Pancreas (tissue), 10 donors: ENCODE data around the gene MACROD2. TPM values are rescaled to one million over a fixed set of nuclear protein-coding genes. Genes with fewer than 3 reads are reported as not detected.
"Not testable (repeated sequence)": the region's sequence is repeated elsewhere in the genome, so short reads cannot be mapped to it uniquely, and the experiment has no call there.

Source experiments
- ATAC-seq, 4 donors: fragments of 200-7000 bp; cut with Tn5 transposase; one replicate each; pipeline versions ENCODE4 v1.8.0 to v1.9.1; 2020; ENCODE audit warnings: mild to moderate bottlenecking in 4 of 4, moderate library complexity in 4 of 4
- DNase-seq, 6 donors: peaks; one replicate each; pipeline ENCODE4 v3.0.0-alpha.2; 2020
- FAIRE-seq: peaks from 2 replicates; lab custom pipeline; 2012; peaks lifted over from hg19 to GRCh38; lab: Jason Lieb, UNC
- H3K27ac ChIP-seq, 4 donors: fragments of 200-600 bp; sonication (generic); 1 replicate in 3 of 4; 2 replicates in 1 of 4; pipeline versions ENCODE4 v1.5.0 to v1.8.0; 2020
- H3K27me3 ChIP-seq, 4 donors: fragments of 200-600 bp; one replicate each; pipeline ENCODE4 v1.8.0; 2021
- H3K36me3 ChIP-seq, 3 donors: fragments of 200-600 bp; sonication (generic) in 1 of 3; one replicate each; pipeline versions ENCODE4 v1.5.0 to v1.8.0; 2020 to 2021
- H3K4me1 ChIP-seq, 3 donors: fragments of 200-600 bp; one replicate each; pipeline ENCODE4 v1.8.0; 2021
- H3K4me3 ChIP-seq, 4 donors: fragments of 200-600 bp; sonication (generic) in 2 of 4; one replicate each; pipeline versions ENCODE4 v1.5.0 to v1.8.0; 2020 to 2021
- H3K9me3 ChIP-seq, 4 donors: fragments of 200-600 bp; one replicate each; pipeline ENCODE4 v1.8.0; 2021
- WGBS, 2 donors: extraction: QIAGEN DNeasy Blood & Tissue Kit; methylation state at CpG; one replicate each; pipeline ENCODE4 v1.1.7; 2013; 5-methylcytosine and 5-hydroxymethylcytosine counted together
- intact Hi-C, 3 donors: fragments of 100-400 bp; cut with DNase I; formaldehyde crosslinking; loops; one replicate each; pipeline versions ENCODE4 v1.11.1 to v1.14.2; 2022
- polyA plus RNA-seq, 2 donors: library from polyadenylated mRNA; stranded (reverse); fragments of 200-250 nt; gene quantifications; one replicate each; pipeline ENCODE4 v1.2.3, GENCODE V29; 2013
- total RNA-seq, 6 donors: library from RNA; stranded (reverse); fragmentation: NEBNext Ultra II Directional in 4 of 6; extraction: Animal tissue kit (Norgen Biotek cat#: 25700) in 4 of 6; gene quantifications; one replicate each; pipeline versions ENCODE4 v1.2.1 to v1.2.4, GENCODE V29; 2021 to 2023
- TF ChIP-seq, protein P1 (sequence below), 4 donors: fragments of 200-600 bp; sonication (generic) in 3 of 4; IDR thresholded peaks; one replicate each; pipeline versions ENCODE4 v1.5.0 to v1.8.0; 2021; ENCODE audit warnings: antibody characterized with exemption in 4 of 4
- donor health status: healthy with polysubstance abuse.
- donor health status: DM: no; HTN: no; CAD: no; lungs with moderate emphysema.
- donor health status: DM: no; HTN: no; CAD: no.
- donor health status: control.
- donor health status: control.
- donor health status: Bipolar disorder and iron deficiency.
- donor health status: DM: yes; HTN: yes; CAD: no.
- donor health status: DM: no; HTN: no; CAD: no.
- donor health status: DM: no; HTN: no; CAD: no.
- donor health status: DM: yes; HTN: yes; CAD: no.

Gene MACROD2
- total and polyA plus RNA-seq, 8 donors, result 1.7 to 4.9 (median 2.7) TPM

- Histone ChIP-seq H3K4me3 (no peak overlapping the region), H3K4me1 (no peaks in the 10 kb centered on the region), H3K27me3 (no peaks in the 10 kb centered on the region), H3K9me3 (no peaks in the 10 kb centered on the region), H3K36me3 (no peaks in the 10 kb centered on the region), H3K27ac (no peak overlapping the region)
- ATAC-seq, result no peak
- WGBS, 2 donors, result 63 to 65% methylated on average over 4 of the region's 4 CpGs
- FAIRE-seq, result no peak
- TF ChIP-seq, protein P1, sequence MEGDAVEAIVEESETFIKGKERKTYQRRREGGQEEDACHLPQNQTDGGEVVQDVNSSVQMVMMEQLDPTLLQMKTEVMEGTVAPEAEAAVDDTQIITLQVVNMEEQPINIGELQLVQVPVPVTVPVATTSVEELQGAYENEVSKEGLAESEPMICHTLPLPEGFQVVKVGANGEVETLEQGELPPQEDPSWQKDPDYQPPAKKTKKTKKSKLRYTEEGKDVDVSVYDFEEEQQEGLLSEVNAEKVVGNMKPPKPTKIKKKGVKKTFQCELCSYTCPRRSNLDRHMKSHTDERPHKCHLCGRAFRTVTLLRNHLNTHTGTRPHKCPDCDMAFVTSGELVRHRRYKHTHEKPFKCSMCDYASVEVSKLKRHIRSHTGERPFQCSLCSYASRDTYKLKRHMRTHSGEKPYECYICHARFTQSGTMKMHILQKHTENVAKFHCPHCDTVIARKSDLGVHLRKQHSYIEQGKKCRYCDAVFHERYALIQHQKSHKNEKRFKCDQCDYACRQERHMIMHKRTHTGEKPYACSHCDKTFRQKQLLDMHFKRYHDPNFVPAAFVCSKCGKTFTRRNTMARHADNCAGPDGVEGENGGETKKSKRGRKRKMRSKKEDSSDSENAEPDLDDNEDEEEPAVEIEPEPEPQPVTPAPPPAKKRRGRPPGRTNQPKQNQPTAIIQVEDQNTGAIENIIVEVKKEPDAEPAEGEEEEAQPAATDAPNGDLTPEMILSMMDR (IDR thresholded peaks at IDR 0.05), result no peak
- intact Hi-C loops, result no loop called here
- DNase-seq, result no peak
Observed at GRCh38 chr20:13984211-13984610, 11.1 kb upstream of the MACROD2 start.

DNA sequence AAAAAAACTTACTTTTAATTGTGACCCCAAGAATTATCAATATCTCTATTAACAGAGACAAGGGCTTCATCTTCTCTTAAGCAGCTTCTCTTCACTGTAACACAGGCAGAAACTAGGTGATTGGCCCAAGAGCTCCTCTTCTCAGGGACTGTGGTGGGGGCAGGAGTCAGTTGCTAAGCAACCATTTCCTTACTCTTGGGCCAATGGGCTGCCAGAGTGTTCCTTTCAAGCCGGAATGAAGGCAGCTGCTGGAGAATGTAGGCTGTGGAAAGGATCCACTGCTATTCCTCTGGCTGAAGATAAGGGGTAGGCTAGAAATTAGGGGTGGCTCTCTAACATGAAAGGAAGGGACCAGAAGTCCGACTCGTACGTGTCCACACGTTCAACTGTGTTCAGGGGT, 4.9 kb upstream of the MACROD2 start, which contains the start of gene SEL1L2:
Gene SEL1L2, minus strand, starts transcription at position 150 of the 400 bp plus-strand sequence. Its CDS starts 80 bp downstream, at position 70.
- FAIRE-seq (no peak), DNase-seq (no peak), ATAC-seq (no peak)
- Histone ChIP-seq H3K36me3 (no peaks in the 10 kb centered on the region), H3K9me3 (no peaks in the 10 kb centered on the region), H3K27ac (no peak within 1 kb of the TSS), H3K4me1 (no peaks in the 10 kb centered on the region), H3K27me3 (no peaks in the 10 kb centered on the region), H3K4me3 (no peak within 1 kb of the TSS)
- intact Hi-C loops, result no loop called here
- TF ChIP-seq, protein P1 (IDR thresholded peaks at IDR 0.05), result no peak
- WGBS, 2 donors, result 34% methylated on average over 5 of the region's 5 CpGs

DNA sequence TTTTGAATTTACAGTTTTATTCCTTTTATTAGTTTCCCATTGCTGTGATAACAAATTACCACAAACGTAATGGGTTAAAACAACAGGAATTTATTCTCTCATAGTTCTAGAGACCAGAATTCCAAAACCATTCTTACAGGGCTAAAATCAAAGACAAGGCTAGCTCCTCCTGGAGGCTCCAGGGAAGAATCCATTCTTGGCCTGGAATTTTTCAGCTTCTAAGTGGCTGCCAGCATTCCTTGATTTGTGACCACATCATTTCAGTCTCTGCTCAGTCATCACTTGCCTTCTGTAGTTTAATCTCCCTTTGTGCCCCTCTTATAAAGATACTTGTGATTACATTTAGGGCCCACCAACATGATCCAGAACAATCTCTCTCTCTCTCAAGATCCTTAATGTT, 4.0 kb upstream of the MACROD2 start:
- FAIRE-seq (no peak), DNase-seq (no peak), ATAC-seq (no peak)
- WGBS, 2 donors, result 65 to 71% methylated on average over 1 of the region's 1 CpG
- H3K27me3 ChIP-seq, result no peaks in the 10 kb centered on the region
- intact Hi-C loops, result no loop called here
- H3K9me3 ChIP-seq, result no peaks in the 10 kb centered on the region
- no peak overlapping the region for H3K27ac ChIP-seq
- no peaks in the 10 kb centered on the region for H3K36me3 ChIP-seq
- no peak overlapping the region for H3K4me3 ChIP-seq
- TF ChIP-seq, protein P1 (IDR thresholded peaks at IDR 0.05), result no peak
- H3K4me1 ChIP-seq, result no peaks in the 10 kb centered on the region

- intact Hi-C loops, H3K36me3 ChIP-seq, H3K27ac ChIP-seq, H3K4me3 ChIP-seq, H3K27me3 ChIP-seq, DNase-seq, ATAC-seq, H3K4me1 ChIP-seq, FAIRE-seq, H3K9me3 ChIP-seq: not testable (repeated sequence)
- 83 to 87% methylated on average over 5 of the region's 5 CpGs for WGBS, 2 donors
Observed at GRCh38 chr20:13991955-13992354, 3.4 kb upstream of the MACROD2 start.

DNA sequence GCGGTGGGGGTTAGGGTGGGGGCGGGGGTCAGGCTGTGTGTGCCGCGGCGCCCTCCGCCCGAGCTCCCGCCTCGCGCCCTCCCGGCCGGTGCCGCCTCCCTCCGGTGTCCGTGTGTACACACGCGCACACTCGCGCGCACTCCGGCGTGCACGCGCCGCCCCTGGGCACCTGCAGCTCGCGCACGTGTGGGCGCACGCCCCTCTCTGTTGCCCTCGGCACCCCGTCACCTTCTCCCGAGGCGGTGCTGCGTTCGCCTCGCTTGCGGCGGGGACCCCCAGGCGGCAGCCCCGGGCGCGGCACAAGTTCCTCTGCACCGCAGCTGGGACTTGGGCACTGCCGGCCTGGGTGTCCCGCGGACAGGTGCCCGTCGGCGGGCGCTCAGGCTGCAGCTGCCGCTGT, 525 bp downstream of the MACROD2 start:
- TF ChIP-seq, protein P1 (IDR thresholded peaks at IDR 0.05), result no peak
- FAIRE-seq (no peak), DNase-seq (peak; percentile 62 to 89 (median 70)), ATAC-seq (peak; percentile 71 to 79 (median 74))
- Histone ChIP-seq H3K36me3 (no peaks in the 10 kb centered on the region), H3K4me1 (peaks cover 0 to 4% (median 0%) of the 10 kb centered on the region in 3 donors), H3K27me3 (no peaks in the 10 kb centered on the region), H3K4me3 (peak overlapping the region; percentile 69 to 83 (median 78)), H3K9me3 (no peaks in the 10 kb centered on the region), H3K27ac (peak overlapping the region; percentile 58 to 89 (median 80))
- WGBS, 2 donors, result 1% methylated on average over 39 to 52 of the region's 52 CpGs
- intact Hi-C loops, result no loop called here
